CD4-positive, alpha-beta T cell treated with Interleukin-2 at 100 ng/mL for 4 hours (primary cell): Measurements from ENCODE around the gene LFNG.

Experiments
- DNase-seq: peaks from one replicate; pipeline ENCODE4 v3.0.0-alpha.2; 2020; ENCODE audit warnings: low spot score

The LFNG gene

GRCh38 chr7:2519119-2519930 is at the start of gene LFNG:
TSS of gene LFNG (plus strand) at chr7:2519774. CDS start at chr7:2519862, 88 bp downstream.
- DNase-seq = peak; percentile 88

GRCh38 chr7:2470204-2471021 is 49.2 kb upstream of the LFNG start:
- no peak for DNase-seq

DNA sequence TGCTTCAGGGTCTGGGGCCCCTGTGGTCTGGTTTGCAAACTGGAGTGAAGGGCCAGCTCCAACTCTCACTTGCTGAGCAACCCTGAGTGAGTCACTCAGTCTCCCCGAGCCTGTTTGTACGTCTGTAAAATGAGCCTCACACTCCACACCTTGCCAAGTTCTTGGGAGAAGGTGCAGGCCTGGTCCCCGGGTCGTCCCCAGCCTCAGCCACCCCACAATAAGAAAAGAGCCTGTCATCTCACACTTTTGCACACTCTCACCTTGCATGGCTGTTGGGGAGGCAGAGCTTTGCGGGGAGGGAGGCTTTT is 48.6 kb upstream of the LFNG start:
- DNase-seq = no peak

DNA sequence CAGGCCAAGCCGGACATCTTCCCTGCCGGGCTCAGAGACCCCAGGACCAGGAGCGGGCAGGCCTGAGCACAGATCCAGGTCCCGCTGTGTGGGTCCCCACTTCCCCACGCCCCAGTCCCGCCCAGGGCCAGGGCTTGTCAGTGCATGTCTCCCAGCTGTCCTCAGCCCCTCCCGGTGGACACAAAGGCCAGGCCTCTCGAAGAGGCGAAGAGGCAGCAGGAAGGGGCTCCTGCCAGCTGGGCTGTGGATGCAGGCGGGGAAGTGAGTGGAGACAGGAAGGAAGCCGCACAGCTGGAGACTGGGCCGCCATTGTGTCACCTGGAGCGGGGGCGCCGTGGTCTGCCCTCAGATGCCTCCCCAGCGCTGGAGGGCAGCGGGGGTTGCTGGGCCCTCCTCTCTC is 48.2 kb upstream of the LFNG start:
- DNase-seq = no peak

GRCh38 chr7:2472739-2473138 is 46.8 kb upstream of the LFNG start:
- no peak for DNase-seq

DNA sequence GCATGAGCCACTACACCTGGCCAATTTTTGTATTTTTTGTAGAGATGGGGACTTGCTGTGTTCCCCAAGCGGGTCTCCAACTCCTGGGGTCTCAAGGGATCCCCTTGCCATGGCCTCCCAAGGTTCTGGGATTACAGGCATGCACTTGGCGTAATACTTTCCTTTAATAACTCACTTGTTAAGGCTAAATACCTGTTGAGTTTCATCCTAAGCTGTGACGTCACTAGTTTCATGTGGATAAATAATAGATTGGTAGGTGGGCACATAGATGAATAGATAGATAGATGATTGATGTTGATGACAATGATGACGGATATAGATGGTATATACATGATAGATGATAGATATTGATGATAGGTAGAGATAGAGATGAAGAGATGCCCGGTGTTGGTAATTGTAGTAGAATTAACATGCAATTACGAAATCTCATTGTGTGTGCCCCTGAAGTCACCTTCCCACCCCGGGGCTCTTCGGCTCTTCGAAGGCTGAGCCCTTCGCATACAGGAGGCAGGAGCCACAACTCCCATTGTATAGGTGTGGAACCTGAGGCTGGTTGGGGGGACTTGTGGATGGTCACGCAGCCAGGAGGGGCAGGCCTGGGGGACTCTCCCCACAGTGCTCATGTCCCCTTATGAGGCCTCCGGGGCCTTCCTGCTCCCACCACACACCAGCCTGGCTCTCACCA is 45.9 kb upstream of the LFNG start:
- no peak for DNase-seq

- no peak for DNase-seq
Measured at GRCh38 chr7:2474224-2474623, 45.4 kb upstream of the LFNG start.

DNA sequence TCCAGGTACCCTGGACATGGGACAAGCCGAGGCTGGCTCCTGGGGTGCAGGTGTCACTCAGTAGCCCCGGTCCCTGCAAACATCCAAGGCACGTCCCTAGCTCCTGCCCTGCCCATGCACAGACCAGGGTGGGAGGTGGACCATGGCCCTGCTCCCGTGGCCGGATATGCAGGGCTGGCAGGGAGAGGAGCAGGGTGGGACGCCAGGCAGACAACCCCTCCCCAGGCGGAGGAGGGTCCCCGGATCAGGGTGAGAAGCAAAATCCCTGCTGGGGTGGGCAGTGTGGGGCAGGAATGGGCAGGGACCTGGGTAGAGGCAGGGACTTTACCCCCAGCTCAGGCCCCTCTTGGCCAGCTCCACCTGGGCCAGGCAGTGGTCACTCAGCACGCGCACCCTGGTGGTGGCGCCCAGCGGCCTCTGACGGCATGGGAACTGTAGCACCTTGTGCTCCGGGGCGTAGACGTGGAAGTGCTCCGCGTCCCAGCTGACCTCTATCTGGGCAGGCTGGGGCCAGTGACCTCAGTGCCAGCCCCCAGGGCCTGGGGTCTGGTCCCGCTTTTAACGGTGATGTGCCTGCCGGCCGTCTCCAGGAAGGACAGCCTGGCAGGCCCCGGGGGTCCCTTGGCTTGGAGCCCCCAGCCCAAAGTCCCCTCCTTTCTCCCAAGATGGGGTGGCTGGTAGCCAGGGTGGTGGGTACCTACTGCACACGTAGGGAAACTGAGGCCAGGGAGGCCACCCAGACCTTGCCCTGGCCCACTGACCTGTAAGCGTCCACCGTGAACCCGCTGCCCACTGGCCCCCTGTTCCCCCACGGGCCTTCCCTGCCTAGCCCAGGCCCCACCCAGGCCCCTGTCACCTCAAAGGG is 44.5 kb upstream of the LFNG start:
- no peak for DNase-seq

DNA sequence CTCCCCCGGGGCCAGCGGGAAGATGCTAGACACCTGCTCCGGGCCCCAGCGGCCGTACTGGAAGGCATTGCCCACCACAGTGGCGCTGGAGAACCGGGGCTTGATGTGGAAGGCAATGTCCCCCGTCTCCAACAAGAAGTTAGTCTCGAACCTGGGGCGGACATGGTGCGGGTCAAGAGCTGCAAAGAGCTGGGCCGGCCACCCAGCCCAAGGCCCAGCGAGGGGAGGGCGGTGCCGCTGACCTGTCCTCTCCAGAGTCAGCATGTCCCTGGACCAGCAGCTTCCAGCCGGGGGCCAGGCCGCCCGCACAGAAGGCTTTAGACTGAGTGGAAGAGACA is 43.9 kb upstream of the LFNG start:
- DNase-seq = no peak

- DNase-seq = no peak
Measured at GRCh38 chr7:2476298-2476697, 43.3 kb upstream of the LFNG start, which contains the start of gene GRIFIN. TSS of gene GRIFIN (minus strand) at chr7:2476398. CDS start at chr7:2476383, 15 bp downstream.

GRCh38 chr7:2476776-2477446 is 42.7 kb upstream of the LFNG start:
- no peak for DNase-seq

DNA sequence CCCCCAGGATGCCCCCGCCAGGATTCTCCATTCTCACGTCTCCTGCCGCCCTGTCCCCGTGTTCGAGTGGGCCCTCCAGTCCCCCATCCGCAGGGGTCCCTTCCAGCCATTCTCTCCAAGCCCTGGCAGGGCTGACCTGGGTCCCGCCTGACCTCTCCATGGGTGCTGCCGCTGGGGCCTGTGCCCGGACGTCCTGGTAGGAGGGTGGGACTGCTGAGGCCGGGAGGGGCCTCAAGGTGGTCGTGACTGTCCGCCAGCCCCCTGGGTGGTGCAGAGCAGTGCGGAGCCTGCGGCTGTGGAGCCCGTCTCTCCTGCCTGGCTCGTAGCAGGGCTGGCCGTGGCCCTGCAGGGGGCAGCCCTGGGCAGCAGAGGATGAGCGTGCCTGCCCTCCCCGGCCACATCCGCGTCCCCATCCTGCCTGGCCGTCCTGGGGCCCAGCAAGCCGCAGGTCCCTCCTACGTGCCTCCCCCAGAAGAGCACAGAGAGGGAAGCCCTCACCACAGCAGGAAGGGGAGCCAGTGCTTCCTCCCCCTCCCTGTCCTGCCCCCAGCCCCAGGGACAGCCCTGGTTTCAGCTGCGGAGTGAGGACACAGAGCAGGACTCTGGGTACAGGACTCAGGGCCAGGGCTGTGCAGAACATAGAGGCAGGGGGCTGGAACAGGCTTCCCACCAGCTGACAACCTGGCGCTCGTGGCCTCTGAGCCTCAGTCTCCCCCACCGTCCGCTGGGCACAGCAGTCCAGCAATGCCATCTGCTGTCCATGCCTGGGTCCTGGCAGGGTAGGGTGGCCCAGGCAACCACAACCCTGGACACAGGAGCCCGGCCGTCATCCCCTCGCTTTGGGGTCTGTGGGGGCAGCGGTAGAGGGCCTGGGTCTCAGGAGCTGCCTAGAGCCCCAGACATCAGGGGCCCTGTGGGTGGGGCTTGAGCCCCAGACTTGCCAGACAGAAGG is 41.9 kb upstream of the LFNG start:
- peak; percentile 63 for DNase-seq

DNA sequence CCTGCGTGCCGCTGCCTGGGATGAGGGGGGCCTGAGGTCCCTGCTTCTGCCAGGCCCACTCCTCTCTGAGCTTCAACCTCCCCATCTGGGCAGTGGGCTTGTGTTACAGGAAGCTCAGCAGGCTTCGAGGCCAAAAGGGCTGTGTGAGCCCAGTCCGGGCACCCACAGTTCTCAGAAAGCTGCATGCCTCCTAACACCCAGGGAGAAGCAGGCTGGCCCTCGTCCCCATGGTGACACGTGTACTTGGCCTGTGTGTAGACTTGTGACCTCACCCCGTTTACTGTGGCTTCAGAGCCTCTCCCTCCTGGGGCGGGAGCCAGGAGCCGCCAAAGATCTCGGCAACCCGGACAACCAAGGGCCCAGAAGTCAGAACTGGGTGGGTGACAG is 41.2 kb upstream of the LFNG start:
- no peak for DNase-seq

DNA sequence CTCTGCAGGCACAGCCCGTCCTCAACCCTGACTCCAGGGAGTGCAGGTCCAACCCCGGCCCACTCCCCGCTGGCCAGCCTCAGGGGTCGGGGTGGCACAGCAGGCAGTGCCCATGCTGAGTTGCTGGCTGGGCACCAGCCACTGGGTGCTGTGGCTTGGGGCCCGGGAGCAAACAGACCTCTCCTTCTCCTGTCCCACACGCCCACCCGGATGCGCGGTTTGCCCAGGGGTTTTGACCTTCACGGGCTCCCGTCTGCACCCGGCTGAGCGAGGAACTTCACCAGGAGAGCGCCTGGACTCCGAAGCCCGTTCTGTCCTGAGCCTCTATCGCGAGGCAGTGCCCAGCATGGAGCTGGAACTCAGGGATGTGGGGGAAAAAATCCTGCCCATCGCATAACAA is 40.8 kb upstream of the LFNG start:
- DNase-seq = no peak

DNA sequence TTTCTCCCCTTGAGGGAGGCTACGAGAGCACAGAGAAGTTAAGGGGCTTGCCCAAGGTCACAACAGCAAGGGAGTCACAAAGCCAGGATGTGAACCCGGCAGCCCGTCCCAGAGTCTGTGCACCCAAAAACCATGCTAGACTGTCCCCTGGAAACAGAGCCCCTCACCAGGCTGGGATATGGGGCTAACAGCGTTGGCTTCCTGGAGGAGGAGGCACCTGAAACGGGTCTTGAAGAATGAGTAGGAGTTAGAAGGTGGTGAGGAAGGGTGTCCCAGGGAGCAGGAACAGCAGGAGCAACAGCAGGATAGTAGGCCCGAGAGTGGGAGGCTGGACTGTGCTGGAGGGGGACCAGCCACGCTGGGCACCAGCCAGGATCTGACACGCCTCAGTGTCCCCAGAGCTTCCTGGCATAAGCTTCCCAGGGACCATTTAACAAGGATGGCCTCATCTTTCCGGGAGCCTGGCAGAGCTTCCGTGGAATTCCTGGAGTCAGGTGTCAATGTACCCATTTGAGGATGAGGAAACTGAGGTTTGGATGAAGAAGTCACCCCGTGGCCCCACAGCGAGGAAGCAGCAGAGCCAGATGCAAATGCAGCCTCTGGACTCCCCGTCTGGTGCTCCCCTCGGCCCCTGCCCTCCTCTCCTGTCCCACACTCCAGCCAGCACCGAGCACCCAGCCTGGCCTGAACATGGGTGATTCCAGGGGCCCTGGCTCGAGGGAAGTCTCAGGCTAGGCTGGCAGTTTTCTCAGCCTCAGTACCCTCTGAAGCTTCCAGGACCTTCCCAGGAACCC is 40.1 kb upstream of the LFNG start:
- no peak for DNase-seq

DNA sequence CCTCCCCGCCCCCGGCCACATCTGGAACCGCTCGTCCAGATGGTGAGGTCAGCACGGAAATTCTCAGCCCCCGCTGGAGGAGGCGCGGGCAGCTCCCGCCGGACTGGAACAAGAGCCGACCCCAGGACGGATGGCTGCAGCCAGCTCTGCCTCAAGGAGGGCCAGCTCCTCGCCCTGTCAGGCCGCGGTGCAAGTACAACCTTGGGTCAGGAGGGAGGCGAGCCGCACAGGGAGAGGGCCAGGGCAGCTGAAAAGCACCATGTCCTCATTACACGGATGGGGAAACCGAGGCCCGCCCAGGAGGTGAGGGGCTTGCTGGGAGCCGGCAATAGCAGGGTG is 39.5 kb upstream of the LFNG start:
- DNase-seq = no peak

DNA sequence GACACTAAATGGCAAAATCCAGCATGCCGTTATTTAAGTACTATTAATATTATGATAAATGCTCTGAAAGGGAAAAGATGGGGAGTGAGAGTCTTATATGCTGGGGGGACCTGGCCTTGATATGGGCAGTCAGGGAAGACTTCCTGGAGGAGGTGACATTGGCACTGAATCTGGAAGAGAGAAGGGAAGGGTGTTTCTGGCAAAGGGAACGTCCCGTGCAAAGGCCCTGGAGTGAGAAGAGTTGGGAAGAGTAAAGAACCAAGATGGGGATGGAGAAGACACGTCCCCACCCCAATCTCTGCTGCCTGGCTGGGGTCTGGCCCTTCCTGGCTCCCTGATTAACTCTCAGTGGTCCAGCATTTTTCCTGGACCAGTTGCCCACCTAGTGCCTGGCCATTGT is 38.4 kb upstream of the LFNG start:
- DNase-seq = no peak

DNA sequence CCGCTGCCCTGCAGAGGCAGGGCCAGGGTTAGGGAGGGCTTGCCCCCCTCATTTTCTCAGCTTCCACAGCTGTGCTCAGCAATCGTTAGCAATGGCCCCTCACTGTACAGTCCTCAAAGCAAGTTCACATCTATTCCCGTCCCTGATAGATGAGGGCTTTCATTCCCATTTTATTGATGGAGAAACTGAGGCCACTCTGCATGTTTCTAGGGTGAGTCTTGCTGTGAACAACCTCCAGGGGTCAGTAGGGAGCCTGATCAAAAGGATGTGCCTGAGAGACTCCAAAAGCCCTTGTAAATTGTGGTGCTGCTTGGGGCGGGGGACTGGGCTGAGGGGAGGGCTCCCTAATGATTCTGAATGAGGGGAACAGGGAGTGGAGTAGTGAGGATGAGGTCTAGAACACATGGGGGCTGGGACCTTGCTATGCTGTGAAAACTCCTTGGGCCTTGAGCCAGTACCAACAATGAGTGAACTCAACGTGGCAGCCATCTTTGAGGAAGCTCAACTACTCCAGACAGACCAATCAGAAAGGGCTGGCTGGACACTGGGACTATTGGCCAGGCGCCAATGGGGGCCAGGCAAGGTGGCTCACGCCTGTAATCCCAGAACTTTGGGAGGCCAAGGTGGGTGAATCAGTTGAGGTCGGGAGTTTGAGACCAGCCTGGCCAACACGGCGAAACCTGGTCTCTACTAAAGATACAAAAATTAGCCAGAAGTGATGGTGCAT is 36.7 kb upstream of the LFNG start:
- peak; percentile 4 for DNase-seq

DNA sequence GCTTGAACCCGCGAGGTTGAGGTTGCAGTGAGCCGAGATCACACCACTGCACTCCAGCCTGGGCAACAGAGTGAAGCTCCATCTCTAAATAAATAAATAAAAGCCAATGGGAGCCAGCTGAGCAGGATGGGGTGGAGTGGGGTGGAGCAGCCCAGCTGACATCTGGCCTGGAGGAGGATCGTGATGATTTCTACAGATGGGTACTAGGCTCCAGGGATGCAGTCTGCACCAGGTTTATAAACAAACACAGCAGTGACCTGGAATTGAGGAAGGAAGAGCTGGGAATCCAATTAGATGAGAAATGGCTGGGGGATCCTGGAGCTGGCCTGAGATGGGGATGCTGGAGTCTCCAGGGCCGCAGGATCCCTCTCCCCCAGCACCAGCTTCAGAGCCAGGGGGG is 36.1 kb upstream of the LFNG start:
- DNase-seq = no peak
